HT1080 (cell line): Measurements from ENCODE around the gene BAG3. TPM values are rescaled to one million over a fixed set of nuclear protein-coding genes. Genes with fewer than 3 reads are reported as not detected.
A peak's percentile ranks its signal among the peaks of the same experiment; 100 is the strongest.

Experiments used
- DNase-seq: peaks from one replicate; pipeline ENCODE4 v3.0.0-alpha.2; 2015; ENCODE audit warnings: low read depth
- total RNA-seq: library from RNA; depleted of rRNA; stranded (reverse); fragments of >200 nt; shearing (Covaris generic); gene quantifications from 2 replicates; pipeline ENCODE4 v1.2.3, GENCODE V29; 2014

BAG3 gene
- total RNA-seq, 1 experiment from 2014 or later, result 46.2 TPM

DNA sequence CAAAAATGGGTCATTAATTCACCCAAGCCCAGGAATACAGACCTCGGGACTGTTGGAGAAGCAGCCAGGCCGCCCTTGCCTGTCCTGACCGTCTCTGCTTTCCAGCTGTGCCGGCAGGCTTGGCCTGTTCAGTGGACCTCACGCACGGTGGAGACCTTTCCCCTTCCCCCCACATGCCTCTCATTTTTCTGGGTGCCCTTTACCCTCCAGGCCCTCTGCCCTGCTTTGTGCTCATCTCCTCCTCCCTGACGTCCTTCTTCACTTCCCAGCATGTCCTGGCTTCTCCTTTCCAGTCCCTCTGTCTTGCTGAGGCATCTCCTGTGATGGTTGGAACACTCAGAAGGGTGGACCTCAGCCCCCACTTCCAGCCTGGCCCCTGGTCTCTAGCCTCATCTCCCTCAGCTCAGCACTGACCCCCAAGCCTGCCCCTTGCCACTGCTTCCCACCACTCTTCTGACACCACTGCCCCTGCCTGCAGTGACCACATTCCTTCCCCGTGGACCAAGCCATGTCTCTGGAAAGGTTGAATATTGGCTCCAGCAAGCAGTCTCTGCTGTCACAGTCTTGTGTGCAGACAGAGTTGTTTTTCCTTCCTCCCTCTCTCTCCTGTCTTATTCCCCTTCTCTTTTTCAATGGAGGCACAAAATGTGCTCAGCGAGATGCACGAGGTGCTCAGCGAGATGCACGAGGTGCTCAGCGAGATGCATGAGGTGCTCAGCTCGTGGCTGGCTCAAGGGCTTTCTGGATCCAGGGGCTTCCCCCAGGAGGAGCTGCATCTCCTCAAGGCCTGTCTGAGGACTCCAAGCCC lies 14.9 kb downstream of the BAG3 start:
- DNase-seq, result no peak

- no peak for DNase-seq
These were observed 15.5 kb downstream of the BAG3 start for GRCh38 chr10:119666709-119667004.

DNA sequence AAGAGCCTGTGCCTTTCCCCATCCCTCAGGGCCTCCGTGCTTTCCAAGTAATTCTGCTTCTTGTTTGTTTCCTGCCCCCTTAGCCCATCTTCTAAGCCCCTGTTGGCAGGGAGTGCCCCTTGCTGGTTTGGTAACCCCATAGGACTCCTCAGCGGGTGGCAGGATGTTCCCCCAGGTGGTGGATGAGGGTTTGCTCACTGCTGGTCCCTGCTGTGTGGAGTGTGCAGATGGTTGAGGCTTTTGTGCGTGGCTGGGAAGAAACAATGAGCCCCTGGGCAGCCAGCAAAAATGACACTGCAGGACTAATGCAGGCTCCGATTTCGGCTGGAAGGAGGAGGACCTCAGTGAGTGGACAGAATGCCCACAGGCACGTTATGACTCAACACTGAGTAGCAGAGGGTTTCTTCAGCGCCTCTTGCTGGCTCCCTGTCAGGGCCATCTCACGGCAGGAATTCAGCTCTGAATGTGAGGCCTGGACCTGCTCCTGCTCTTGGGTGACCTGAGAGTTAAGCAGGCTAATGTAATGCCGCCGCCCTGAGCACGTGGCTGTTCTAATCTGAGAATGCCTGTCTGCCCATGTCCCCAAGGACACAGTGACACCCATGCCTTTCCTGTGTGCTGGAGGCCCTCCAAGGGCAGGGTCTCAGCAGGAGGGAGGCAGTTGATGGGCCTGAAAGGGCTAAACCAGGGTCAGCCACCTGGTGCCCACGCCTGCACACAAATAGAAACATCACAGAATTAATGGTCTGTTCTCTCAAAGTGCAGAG lies 16.6 kb downstream of the BAG3 start:
- peak; percentile 99 for DNase-seq

DNA sequence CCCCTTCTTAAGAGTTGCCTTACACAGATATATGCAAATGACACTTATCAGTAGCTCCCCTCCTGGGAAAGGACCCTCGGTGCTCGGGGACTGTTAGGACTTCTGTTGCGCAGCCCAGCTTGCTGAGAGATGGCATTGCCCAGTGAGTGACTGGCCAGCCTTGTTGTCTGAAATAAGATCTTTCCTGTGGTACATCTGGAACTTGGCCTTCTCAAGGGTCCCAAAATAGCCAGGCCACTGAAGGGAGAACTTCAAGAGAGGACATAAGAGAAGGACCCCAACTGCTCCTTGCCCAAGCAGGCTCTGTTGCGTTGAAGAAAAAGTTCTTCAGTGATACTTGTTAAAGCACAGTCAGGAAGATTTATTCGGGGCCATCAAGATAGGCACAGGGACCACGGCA lies 17.3 kb downstream of the BAG3 start:
- no peak for DNase-seq

DNA sequence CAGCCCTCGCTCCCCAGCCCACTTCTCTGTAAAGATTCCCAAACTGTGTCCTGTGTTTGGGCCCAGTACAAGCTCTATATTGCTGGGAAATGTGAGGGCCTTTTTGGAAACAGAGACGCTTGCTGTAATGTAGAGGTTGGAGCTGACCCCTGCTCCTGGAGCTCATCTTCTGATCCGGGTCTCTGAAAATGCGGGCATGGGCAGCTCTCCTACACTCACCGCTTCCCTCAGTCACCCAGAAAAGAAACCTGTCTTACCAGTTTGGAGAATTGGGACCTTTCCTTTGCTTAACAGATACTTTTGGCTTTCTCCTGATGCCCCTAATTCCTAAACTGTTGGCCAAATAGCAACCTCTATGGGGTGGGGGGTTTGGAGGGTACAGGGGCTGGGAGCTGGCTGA lies 18.2 kb downstream of the BAG3 start:
- DNase-seq, result no peak

- no peak for DNase-seq
These were observed 18.9 kb downstream of the BAG3 start for GRCh38 chr10:119669975-119670640.

DNA sequence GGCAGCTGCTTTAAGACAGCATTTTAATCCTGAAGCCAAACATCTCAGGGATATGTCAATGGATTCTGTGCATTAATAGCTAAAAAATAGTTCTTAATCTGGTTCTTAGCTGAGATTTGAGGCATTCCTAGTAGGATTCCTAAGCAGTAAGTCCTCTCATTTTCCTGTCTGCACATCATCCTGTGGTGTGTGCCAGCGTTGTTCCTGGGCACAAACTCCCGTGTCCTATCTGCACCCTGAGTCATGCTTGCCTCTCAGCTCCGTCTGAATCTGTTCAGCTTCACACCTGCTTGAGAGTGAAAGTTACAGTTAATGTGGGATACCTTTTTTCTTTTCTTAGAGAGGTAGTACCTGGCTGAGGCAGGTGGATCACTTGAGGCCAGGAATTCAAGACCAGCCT lies 19.5 kb downstream of the BAG3 start:
- peak; percentile 76 for DNase-seq

DNA sequence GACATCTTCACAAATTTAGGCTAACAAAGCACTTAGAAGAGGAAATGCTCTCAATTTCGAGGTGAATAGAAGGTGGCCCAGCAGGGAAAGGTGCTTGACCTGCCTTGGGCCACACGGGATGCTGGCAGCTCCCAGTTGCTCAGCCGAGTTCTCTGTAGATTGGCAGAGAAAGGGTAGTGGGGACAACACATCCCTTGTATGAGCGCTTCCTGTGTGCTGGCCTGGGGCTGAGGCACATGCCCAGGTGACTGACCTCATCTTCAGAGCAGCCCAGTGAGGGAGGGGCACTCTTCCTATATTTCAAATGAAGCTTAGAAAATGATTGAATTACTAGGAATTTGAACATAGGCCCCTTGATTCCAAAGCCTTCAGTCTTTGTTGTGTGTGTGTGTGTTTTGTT lies 20.2 kb downstream of the BAG3 start:
- DNase-seq, result no peak

- DNase-seq, result no peak
These were observed 21.1 kb downstream of the BAG3 start for GRCh38 chr10:119672291-119672690.

- no peak for DNase-seq
These were observed 22.1 kb downstream of the BAG3 start for GRCh38 chr10:119673271-119673670.

DNA sequence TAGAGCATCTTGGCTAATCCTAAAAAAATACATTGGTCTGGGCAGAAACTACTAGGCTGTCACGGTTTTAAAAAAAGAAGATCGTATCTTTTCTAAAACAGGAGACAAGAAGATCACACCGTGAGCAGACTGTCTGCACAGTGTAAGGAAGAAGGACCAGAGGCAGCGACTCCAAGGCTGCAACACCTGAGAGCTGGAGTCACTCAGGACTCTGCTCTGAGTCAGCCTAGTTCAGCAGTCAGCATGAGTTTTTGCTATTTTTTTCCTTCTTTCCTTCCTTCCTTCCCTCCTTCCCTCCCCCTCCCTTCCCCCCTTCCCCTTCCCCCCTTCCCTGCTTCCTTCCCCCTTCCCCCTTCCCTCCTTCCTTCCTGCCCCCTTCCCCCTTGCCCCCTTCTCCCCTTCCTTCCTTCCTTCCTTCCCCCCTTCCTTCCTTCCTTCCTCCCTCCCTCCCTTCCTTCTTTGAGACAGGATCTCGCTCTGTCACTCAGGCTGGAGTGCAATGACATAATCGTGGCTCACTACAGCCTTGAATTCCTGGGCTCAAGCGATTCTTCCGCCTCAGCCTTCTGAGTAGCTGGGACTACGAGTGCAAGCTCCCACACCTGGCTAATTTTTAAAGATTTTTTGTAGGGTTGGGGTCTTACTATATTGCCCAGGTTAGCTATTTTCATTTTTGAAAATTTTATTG lies 24.4 kb downstream of the BAG3 start:
- no peak for DNase-seq

- DNase-seq, result no peak
These were observed 25.9 kb downstream of the BAG3 start for GRCh38 chr10:119677126-119677525.

- no peak for DNase-seq
These were observed 26.9 kb downstream of the BAG3 start for GRCh38 chr10:119677904-119678755.

DNA sequence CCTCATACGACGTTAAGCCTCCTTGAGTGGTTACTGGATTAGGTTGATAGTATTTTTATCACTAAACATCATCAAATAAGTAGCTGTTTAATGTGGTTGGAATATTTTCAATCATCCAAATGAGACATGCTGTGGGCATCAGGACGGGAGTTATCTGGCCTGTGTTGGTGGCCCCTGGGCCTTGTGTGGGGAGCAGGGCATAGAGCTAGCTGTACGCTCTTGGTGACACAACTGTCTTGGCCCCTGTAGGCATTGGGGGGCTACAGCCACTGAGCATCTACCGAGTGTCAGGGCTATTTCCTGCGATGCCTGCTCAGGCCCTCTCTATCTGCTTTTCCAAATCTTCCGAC lies 28.3 kb downstream of the BAG3 start:
- no peak for DNase-seq

GRCh38 chr10:119680050-119680449 lies 28.9 kb downstream of the BAG3 start:
- DNase-seq, result peak; percentile 97

GRCh38 chr10:119680650-119681081 lies 29.5 kb downstream of the BAG3 start:
- DNase-seq, result peak; percentile 97

DNA sequence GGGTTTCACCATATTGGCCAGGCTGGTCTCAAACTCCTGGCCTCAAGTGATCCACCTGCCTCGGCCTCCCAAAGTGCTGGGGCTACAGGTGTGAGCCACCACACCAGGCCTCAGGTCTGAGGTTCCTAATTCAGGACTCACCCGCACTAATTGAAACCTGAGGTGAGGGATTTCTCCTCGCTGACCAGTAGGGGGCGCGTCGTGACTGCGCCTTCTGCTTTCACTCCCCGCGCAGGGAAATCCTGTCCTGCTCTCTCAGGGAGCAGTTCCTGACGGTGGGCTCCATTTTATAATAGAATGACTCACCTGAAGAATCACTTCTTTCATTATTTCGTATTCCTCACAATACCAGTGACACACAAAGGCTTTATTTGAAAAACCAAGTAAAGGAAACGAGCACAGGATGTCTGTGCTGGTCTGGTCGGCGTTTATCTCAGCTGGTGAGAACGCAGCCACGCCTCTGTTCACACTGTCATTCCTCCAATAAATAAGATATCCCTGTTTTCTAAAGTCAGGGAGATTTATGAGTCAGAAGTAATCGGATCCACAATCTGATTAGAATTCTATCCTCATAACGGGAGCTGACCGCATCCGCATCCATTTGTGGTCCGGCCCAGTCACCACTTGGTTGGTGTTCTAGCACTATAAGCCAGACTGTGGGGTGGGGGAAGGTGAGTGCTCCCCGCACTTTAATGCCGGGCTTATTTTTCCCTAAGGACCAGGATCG lies 35.4 kb downstream of the BAG3 start:
- DNase-seq, result peak; percentile 100

GRCh38 chr10:119687192-119688032 lies 36.2 kb downstream of the BAG3 start:
- DNase-seq, result peak; percentile 81

GRCh38 chr10:119688033-119688508 lies 36.9 kb downstream of the BAG3 start:
- DNase-seq, result peak; percentile 59
